Coronary artery (tissue), 2 donors: ENCODE results near the gene BAG1.
A peak's percentile ranks its signal among the peaks of the same experiment; 100 is the strongest.

Source experiments
- DNase-seq: peaks from one replicate; pipeline ENCODE4 v3.0.0-alpha.2; 2017; ENCODE audit warnings: low spot score
- H3K27ac ChIP-seq, 2 donors: fragments of 200-600 bp; sonication (generic); one replicate each; pipeline ENCODE4 v1.5.1; 2016 to 2019
- H3K4me3 ChIP-seq: fragments of 200-600 bp; sonication (generic); 2 replicates; pipeline ENCODE4 v1.5.1; 2016; ENCODE audit warnings: mild to moderate bottlenecking, moderate library complexity
- CTCF ChIP-seq: fragments of 200-600 bp; sonication (generic); IDR thresholded peaks from one replicate; pipeline ENCODE4 v1.5.1; 2019; ENCODE audit warnings: antibody characterized with exemption

The BAG1 gene

GRCh38 chr9:33290247-33291030 is 25.9 kb upstream of the BAG1 start, which contains the start of gene NFX1:
NFX1 (plus strand) TSS chr9:33290516; CDS start chr9:33290573, 57 bp downstream.
- Histone ChIP-seq H3K27ac (peak within 1 kb of the TSS; percentile 97 to 98), H3K4me3 (peak within 1 kb of the TSS; percentile 85)
- TF ChIP-seq CTCF, result no peak
- DNase-seq, result peak; percentile 99

GRCh38 chr9:33289936-33290246 is 25.4 kb upstream of the BAG1 start:
- TF ChIP-seq CTCF, result no peak
- Histone ChIP-seq H3K27ac (peak overlapping the region; percentile 97 to 98), H3K4me3 (peak overlapping the region; percentile 85)
- DNase-seq, result no peak

DNA sequence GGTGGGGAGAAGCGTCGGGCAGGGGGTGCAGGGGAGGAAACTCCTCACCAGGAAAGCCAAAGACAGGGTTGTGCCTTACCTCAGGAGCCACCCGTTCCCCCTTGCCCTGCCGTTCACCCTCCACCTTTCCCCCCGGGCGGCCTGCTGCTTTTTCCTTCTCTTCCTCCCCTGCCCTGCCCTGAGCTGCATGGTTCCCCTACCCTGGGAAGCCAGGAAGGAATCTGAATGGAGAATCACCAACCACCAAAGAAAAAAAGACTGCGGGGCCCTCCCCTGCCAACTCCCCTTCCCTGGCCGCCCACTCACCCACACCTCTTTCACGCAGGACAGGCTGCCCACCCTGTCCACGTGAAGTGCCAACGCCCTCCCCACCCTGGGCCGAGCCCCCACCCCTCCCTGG is 25.0 kb upstream of the BAG1 start:
- H3K4me3 ChIP-seq, result peak overlapping the region; percentile 85
- no peak for TF ChIP-seq CTCF
- H3K27ac ChIP-seq, result peak overlapping the region; percentile 97 to 98
- no peak for DNase-seq

DNA sequence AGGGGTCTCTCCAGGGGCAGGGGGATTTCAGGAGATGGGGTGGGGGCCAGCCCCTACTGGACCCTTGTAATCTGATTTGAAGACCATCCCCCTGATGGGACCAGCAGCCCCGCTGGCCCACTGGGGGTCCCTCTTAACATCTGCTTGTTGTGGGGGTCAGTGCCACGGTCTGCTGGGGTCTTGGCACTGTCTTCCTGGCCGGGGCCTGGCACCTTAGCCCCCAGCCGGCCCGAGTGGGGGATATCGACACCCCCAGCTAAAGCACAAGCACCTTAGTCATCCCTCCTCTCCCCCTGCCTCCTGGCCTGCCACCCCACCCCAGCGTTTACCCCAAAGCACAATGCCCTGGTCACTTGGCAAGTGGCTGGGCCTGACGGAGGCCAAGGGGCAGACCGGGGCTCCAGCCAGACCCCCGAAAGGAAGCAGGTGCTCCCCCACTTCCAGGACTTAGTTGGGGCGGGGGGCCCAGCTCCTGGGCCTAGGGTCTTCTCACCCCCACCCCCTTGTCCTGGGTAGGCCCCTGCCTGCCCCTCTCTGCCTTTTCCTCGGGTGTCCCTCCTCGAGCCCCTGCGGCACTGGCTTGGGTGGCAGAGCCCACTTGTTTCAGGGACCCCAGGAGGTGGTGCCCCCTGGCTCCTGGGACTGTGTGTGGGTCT is 24.4 kb upstream of the BAG1 start:
- peak; percentile 77 for DNase-seq
- H3K4me3 ChIP-seq, result peak overlapping the region; percentile 85
- TF ChIP-seq CTCF, result no peak
- peak overlapping the region; percentile 97 to 98 for H3K27ac ChIP-seq

DNA sequence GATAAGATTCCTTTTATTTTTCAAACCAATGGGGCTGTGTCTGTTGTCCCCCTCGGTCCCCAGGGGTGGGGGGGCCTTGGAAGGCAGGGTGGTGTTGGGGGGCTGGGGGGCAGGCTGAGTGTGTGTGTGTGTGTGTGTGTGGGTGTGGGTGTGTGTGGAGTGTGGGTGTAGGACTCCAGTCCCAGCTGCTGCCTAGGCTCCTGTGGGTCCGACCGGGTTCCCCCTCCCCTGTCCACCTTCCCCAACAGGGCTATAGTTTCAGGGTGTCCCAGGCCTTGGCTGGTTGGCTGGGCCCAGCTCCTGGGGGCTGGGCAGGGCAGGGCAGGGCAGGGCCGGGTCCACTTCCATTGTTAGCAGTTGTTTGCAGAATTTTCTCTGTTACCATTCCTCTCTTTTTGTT is 23.7 kb upstream of the BAG1 start:
- DNase-seq, result no peak
- H3K4me3 ChIP-seq, result no peak overlapping the region
- TF ChIP-seq CTCF, result no peak
- H3K27ac ChIP-seq, result no peak overlapping the region

- peak; percentile 41 for TF ChIP-seq CTCF
- H3K27ac ChIP-seq, result no peak overlapping the region
- DNase-seq, result no peak
- no peak overlapping the region for H3K4me3 ChIP-seq
Measured at GRCh38 chr9:33287087-33287490, 22.6 kb upstream of the BAG1 start.

DNA sequence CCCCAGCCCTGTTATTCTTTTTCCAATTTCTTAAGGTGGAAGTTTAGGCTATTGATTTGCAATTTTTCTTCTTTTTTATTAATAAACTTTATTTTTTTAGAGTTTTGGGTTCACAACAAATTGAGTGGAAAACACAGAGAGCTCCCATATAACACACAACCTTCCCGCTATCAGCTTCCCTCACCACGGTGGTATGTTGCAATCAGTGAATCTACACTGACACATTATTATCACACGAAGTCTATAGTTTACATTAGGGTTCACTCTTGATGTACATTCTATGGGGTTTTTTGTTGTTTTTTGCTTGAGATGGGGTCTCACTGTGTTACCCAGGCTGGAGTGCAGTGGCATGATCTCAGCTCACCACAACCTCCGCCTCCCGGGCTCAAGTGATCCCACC is 21.0 kb upstream of the BAG1 start:
- no peak overlapping the region for H3K27ac ChIP-seq
- DNase-seq, result no peak
- no peak for TF ChIP-seq CTCF

More for the DNA sequence above, 21.0 kb upstream of the BAG1 start:
- no peak overlapping the region for H3K4me3 ChIP-seq
